H1 (cell line): ENCODE data around the gene METTL1. TPM values are rescaled to one million over a fixed set of nuclear protein-coding genes. Genes with fewer than 3 reads are reported as not detected.
A peak's percentile ranks its signal among the peaks of the same experiment; 100 is the strongest.

Experiments
- CTCF ChIA-PET: fragments of 300-600 bp; sonication (Branson Sonifier 250); formaldehyde crosslinking; loops from one replicate; lab custom pipeline; 2021; ENCODE audit not compliant: partially characterized antibody; lab: Charles Lee
- POLR2A ChIA-PET: fragments of 300-600 bp; sonication (Branson Sonifier 250); formaldehyde crosslinking; loops from one replicate; lab custom pipeline; 2021; ENCODE audit warnings: inconsistent platforms; ENCODE audit not compliant: partially characterized antibody; lab: Charles Lee
- DNase-seq, 2 experiments: peaks; one replicate each; pipeline versions ENCODE4 v3.0.0 to v3.0.0-alpha.2; 2010 to 2022; ENCODE audit warnings: low spot score in 2 of 2, low read depth in 1 of 2, mixed read lengths in 1 of 2
- FAIRE-seq: peaks from 2 replicates; lab custom pipeline; 2011; peaks lifted over from hg19 to GRCh38; lab: Jason Lieb, UNC
- H2AFZ ChIP-seq: 2 replicates; pipeline ENCODE4 v1.8.1; 2012; ENCODE audit warnings: low read length, inconsistent platforms
- H2AK5ac ChIP-seq: 2 replicates; pipeline ENCODE4 v1.6.1; 2013; ENCODE audit warnings: low read depth, low read length
- H2BK120ac ChIP-seq: replicated peaks from 2 replicates; pipeline ENCODE3; 2013; ENCODE audit warnings: low read depth, low read length, inconsistent platforms
- H2BK12ac ChIP-seq: 2 replicates; pipeline ENCODE4 v1.6.1; 2013; ENCODE audit warnings: low read depth, low read length
- H2BK15ac ChIP-seq: 2 replicates; pipeline ENCODE4 v1.6.1; 2013; ENCODE audit warnings: low read length
- H2BK20ac ChIP-seq: 2 replicates; pipeline ENCODE4 v1.6.1; 2013; ENCODE audit warnings: low read length
- H2BK5ac ChIP-seq: 2 replicates; pipeline ENCODE4 v1.6.1; 2013; ENCODE audit warnings: low read depth, low read length
- H3K14ac ChIP-seq: 2 replicates; pipeline ENCODE4 v1.6.1; 2013; ENCODE audit warnings: inconsistent platforms; ENCODE audit not compliant: insufficient read length
- H3K18ac ChIP-seq: 2 replicates; pipeline ENCODE4 v1.6.1; 2013; ENCODE audit warnings: low read length; ENCODE audit errors: extremely low read depth
- H3K23ac ChIP-seq: 2 replicates; pipeline ENCODE4 v1.6.1; 2013; ENCODE audit warnings: inconsistent platforms; ENCODE audit not compliant: insufficient read length
- H3K23me2 ChIP-seq: 2 replicates; pipeline ENCODE4 v1.6.1; 2013; ENCODE audit warnings: low read depth, low read length
- H3K27ac ChIP-seq: 2 replicates; pipeline ENCODE4 v1.6.1; 2011; ENCODE audit warnings: low read depth, low read length, inconsistent platforms
- H3K27me3 ChIP-seq, 4 experiments: replicated peaks in 1 of 4; 1 replicate in 1 of 4; 2 replicates in 3 of 4; pipeline versions ENCODE4 v1.6.1 to v1.8.1; 2011 to 2013; ENCODE audit warnings: low read length in 3 of 4, mild to moderate bottlenecking in 3 of 4, inconsistent platforms in 2 of 4, mixed read lengths in 2 of 4, moderate library complexity in 1 of 4; ENCODE audit not compliant: control insufficient read depth in 3 of 4, insufficient read depth in 3 of 4; ENCODE audit errors: extremely low read depth in 1 of 4
- H3K36me3 ChIP-seq, 4 experiments: 2 replicates each; pipeline versions ENCODE4 v1.6.1 to v1.8.1; 2011 to 2013; ENCODE audit warnings: mild to moderate bottlenecking in 4 of 4, low read length in 3 of 4, moderate library complexity in 2 of 4, control low read depth in 1 of 4, inconsistent platforms in 1 of 4; ENCODE audit not compliant: insufficient read depth in 4 of 4, control insufficient read depth in 2 of 4
- H3K4ac ChIP-seq: replicated peaks from 2 replicates; pipeline ENCODE3; 2013; ENCODE audit warnings: low read length, low read depth, mixed read lengths, inconsistent platforms; ENCODE audit not compliant: insufficient read length
- H3K4me1 ChIP-seq, 4 experiments: replicated peaks in 1 of 4; 1 replicate in 1 of 4; 2 replicates in 3 of 4; pipeline versions ENCODE4 v1.6.1 to v1.8.1; 2011 to 2013; ENCODE audit warnings: low read length in 3 of 4, inconsistent platforms in 2 of 4, mixed read lengths in 1 of 4; ENCODE audit not compliant: insufficient read depth in 4 of 4, control insufficient read depth in 3 of 4
- H3K4me2 ChIP-seq, 2 experiments: 2 replicates each; pipeline versions ENCODE4 v1.6.1 to v1.8.1; 2011 to 2013; ENCODE audit warnings: low read depth in 2 of 2, low read length in 2 of 2, control low read depth in 1 of 2, inconsistent platforms in 1 of 2, mild to moderate bottlenecking in 1 of 2; ENCODE audit not compliant: insufficient read depth in 1 of 2
- H3K4me3 ChIP-seq, 4 experiments: fragments of 200-600, 300-600 bp in 1 of 4; sonication (generic), shearing (Covaris generic), sonication (Bioruptor Twin) in 1 of 4; 2 replicates each; pipeline versions ENCODE4 v1.5.1 to v1.8.1; 2011 to 2016; ENCODE audit warnings: low read length in 4 of 4, low read depth in 3 of 4, control low read depth in 2 of 4, inconsistent platforms in 2 of 4, mild to moderate bottlenecking in 2 of 4, mixed read lengths in 1 of 4, moderate library complexity in 1 of 4; ENCODE audit not compliant: insufficient read depth in 2 of 4; ENCODE audit errors: extremely low read depth in 1 of 4
- H3K56ac ChIP-seq: replicated peaks from 2 replicates; pipeline ENCODE3; 2013; ENCODE audit warnings: low read depth, mild to moderate bottlenecking, mixed read lengths, low read length, inconsistent platforms; ENCODE audit not compliant: insufficient read length
- H3K79me1 ChIP-seq: 2 replicates; pipeline ENCODE4 v1.6.1; 2013; ENCODE audit warnings: low read depth, low read length, control low read depth
- H3K79me2 ChIP-seq, 2 experiments: 2 replicates each; pipeline versions ENCODE4 v1.6.1 to v1.8.1; 2012 to 2013; ENCODE audit warnings: low read length in 2 of 2, mild to moderate bottlenecking in 2 of 2, inconsistent platforms in 1 of 2; ENCODE audit not compliant: insufficient read depth in 2 of 2, control insufficient read depth in 1 of 2
- H3K9ac ChIP-seq, 4 experiments: replicated peaks in 1 of 4; 1 replicate in 1 of 4; 2 replicates in 3 of 4; pipeline versions ENCODE4 v1.6.1 to v1.8.1; 2011 to 2013; ENCODE audit warnings: low read depth in 3 of 4, low read length in 3 of 4, control low read depth in 2 of 4, mild to moderate bottlenecking in 2 of 4, moderate library complexity in 2 of 4, inconsistent platforms in 1 of 4; ENCODE audit errors: extremely low read depth in 1 of 4
- H3K9me3 ChIP-seq, 2 experiments: 2 replicates each; pipeline versions ENCODE4 v1.6.1 to v1.8.1; 2012 to 2013; ENCODE audit warnings: mild to moderate bottlenecking in 2 of 2, moderate library complexity in 2 of 2, control low read depth in 1 of 2, inconsistent platforms in 1 of 2, low read depth in 1 of 2, low read length in 1 of 2, mixed read lengths in 1 of 2; ENCODE audit not compliant: insufficient read depth in 2 of 2
- H4K20me1 ChIP-seq, 2 experiments: replicated peaks in 1 of 2; 2 replicates each; pipeline versions ENCODE3 to v1.8.1; 2011 to 2013; ENCODE audit warnings: inconsistent platforms in 2 of 2, low read length in 2 of 2, mild to moderate bottlenecking in 1 of 2; ENCODE audit not compliant: insufficient read depth in 2 of 2, control insufficient read depth in 1 of 2
- H4K5ac ChIP-seq: 2 replicates; pipeline ENCODE4 v1.6.1; 2013; ENCODE audit warnings: low read length, low read depth, mixed read lengths, inconsistent platforms; ENCODE audit not compliant: insufficient read length
- H4K8ac ChIP-seq: 2 replicates; pipeline ENCODE4 v1.8.0; 2013; ENCODE audit warnings: mild to moderate bottlenecking, moderate library complexity, low read length, inconsistent platforms; ENCODE audit not compliant: insufficient read depth; ENCODE audit errors: extremely low read depth
- H4K91ac ChIP-seq: replicated peaks from 2 replicates; pipeline ENCODE3; 2013; ENCODE audit warnings: low read length, mixed read lengths, inconsistent platforms; ENCODE audit not compliant: insufficient read length
- FOSL1 ChIP-seq: IDR thresholded peaks from 2 replicates; pipeline ENCODE4 v1.6.1; 2011; ENCODE audit warnings: mild to moderate bottlenecking, low read depth, low read length, moderate library complexity; ENCODE audit not compliant: insufficient read depth
- HDAC2 ChIP-seq, 2 experiments: fragments of 300-600 bp in 1 of 2; sonication (generic) in 1 of 2; IDR thresholded peaks; 2 replicates each; pipeline ENCODE4 v1.6.1; 2011 to 2012; ENCODE audit warnings: low read depth in 2 of 2, low read length in 2 of 2, mild to moderate bottlenecking in 2 of 2, moderate library complexity in 2 of 2, borderline replicate concordance in 1 of 2, inconsistent platforms in 1 of 2
- PHF8 ChIP-seq: fragments of 200-600 bp; sonication (generic); conservative IDR thresholded peaks from 2 replicates; pipeline ENCODE4 v1.7.1; 2012; ENCODE audit warnings: low read depth, mild to moderate bottlenecking, inconsistent platforms, low read length, moderate library complexity
- WGBS, 2 experiments: shearing (Covaris generic) in 1 of 2; methylation state at CpG; one replicate each; pipeline versions ENCODE4 v1.1.6 to v1.1.7; 2013 to 2015; ENCODE audit warnings: low lambda C conversion rate in 2 of 2, mixed read lengths in 2 of 2, inconsistent platforms in 1 of 2, low coverage in 1 of 2, missing lambda C conversion rate in 1 of 2; ENCODE audit not compliant: insufficient replicate concordance in 2 of 2, insufficient coverage in 1 of 2, insufficient read length in 1 of 2; ENCODE audit errors: extremely low coverage in 1 of 2, missing lambda C conversion rate in 1 of 2; 5-methylcytosine and 5-hydroxymethylcytosine counted together
- polyA plus RNA-seq, 7 experiments: library from polyadenylated mRNA; depleted of rRNA in 3 of 7; stranded (reverse) in 5 of 7; unstranded in 2 of 7; fragments of >200 nt in 5 of 7; fragments of 200-250 nt in 2 of 7; gene quantifications; 1 replicate in 5 of 7; 2 replicates in 1 of 7; 4 replicates in 1 of 7; pipeline versions ENCODE4 v1.2.1 to v1.2.3, GENCODE V29; 2011 to 2013; ENCODE audit warnings: missing spikeins in 2 of 7, mixed read lengths in 2 of 7
- total RNA-seq: library from RNA; stranded (reverse); fragmentation: NEBNext Ultra II Directional; extraction: Animal tissue kit (Norgen Biotek cat#: 25700); gene quantifications from 2 replicates; pipeline ENCODE4 v1.2.1, GENCODE V29; 2021

METTL1 gene
- total and polyA plus RNA-seq, 2 of the 8 experiments (the other 6 are each of a cell fraction or from before 2014, with no cell fraction given), result 40.5 to 46.0 TPM

- Histone ChIP-seq H2BK120ac (no peak overlapping the region), H4K5ac (no peak overlapping the region), H3K23me2 (peaks cover 18% of the 10 kb centered on the region), H3K36me3 (peaks cover 10 to 21% (median 15%) of the 10 kb centered on the region in 4 experiments), H3K27ac (no peak overlapping the region), H3K4me1 (peaks cover 3 to 26% (median 7%) of the 10 kb centered on the region in 4 experiments; a peak in 6 of 7 replicates), H2BK15ac (no peak overlapping the region), H4K8ac (no peak overlapping the region), H3K9ac (no peak overlapping the region), H3K4ac (no peak overlapping the region), H3K9me3 (no peaks in the 10 kb centered on the region), H3K79me1 (peaks cover 15% of the 10 kb centered on the region; the same call in 1 of the 2 replicates), H4K20me1 (peaks cover 3 to 6% of the 10 kb centered on the region in 2 experiments), H2AFZ (no peak overlapping the region), H4K91ac (no peak overlapping the region), H3K4me3 (peak overlapping the region; percentile 79 to 96 (median 81); a peak in 6 of 8 replicates), H2BK20ac (no peak overlapping the region), H2AK5ac (no peak overlapping the region), H3K4me2 (peak overlapping the region; percentile 99; a peak in 3 of 4 replicates), H3K18ac (no peak overlapping the region), H3K14ac (no peak overlapping the region), H2BK5ac (no peak overlapping the region), H3K23ac (no peak overlapping the region), H3K79me2 (peaks cover 12 to 20% of the 10 kb centered on the region in 2 experiments), H3K56ac (no peak overlapping the region), H2BK12ac (no peak overlapping the region), H3K27me3 (peaks cover 8 to 33% (median 26%) of the 10 kb centered on the region in 4 experiments)
- FAIRE-seq (no peak), DNase-seq (no peak)
- 18% methylated on average over 1 of the region's 1 CpG; no CpG with 5 or more reads in 1 of the 2 experiments for WGBS, 2 experiments
- POLR2A ChIA-PET, result interaction anchor here (0.7 to 3.3 kb wide), 9 partner anchors 9 to 93 kb away, joined by 3 to 25 read pairs (median 4); partner anchors contain the start of genes CTDSP2, CYP27B1, EEF1AKMT3 and METTL1
- CTCF ChIA-PET, result interaction anchor here (0.7 to 1.4 kb wide), 5 partner anchors 9 to 134 kb away, joined by 3 to 6 read pairs (median 3); partner anchors contain the start of gene TSPAN31
- TF ChIP-seq PHF8 (no peak), FOSL1 (no peak), HDAC2 (IDR thresholded peaks at IDR 0.05; ENCODE audit: borderline replicate concordance in 1 of 2, low read depth in 2 of 2, low read length in 2 of 2) (no peak)
Observed at GRCh38 chr12:57753756-57754337, 18.1 kb downstream of the METTL1 start.
